Left hindlimb (tissue), 1 donor: Measurements from ENCODE around the gene CHST6.
"Not testable (repeated sequence)": the region's sequence is repeated elsewhere in the genome, so short reads cannot be mapped to it uniquely, and the experiment has no call there.

ENCODE experiments used
- DNase-seq: peaks from one replicate; pipeline ENCODE4 v3.0.0-alpha.2; 2018

Gene CHST6

GRCh38 chr16:75432828-75433731 lies 62.2 kb downstream of the CHST6 start, which contains the start of gene CFDP1:
TSS of gene CFDP1 (minus strand) at chr16:75433503. CDS start at chr16:75433352, 151 bp downstream.
- peak; percentile 96 for DNase-seq

DNA sequence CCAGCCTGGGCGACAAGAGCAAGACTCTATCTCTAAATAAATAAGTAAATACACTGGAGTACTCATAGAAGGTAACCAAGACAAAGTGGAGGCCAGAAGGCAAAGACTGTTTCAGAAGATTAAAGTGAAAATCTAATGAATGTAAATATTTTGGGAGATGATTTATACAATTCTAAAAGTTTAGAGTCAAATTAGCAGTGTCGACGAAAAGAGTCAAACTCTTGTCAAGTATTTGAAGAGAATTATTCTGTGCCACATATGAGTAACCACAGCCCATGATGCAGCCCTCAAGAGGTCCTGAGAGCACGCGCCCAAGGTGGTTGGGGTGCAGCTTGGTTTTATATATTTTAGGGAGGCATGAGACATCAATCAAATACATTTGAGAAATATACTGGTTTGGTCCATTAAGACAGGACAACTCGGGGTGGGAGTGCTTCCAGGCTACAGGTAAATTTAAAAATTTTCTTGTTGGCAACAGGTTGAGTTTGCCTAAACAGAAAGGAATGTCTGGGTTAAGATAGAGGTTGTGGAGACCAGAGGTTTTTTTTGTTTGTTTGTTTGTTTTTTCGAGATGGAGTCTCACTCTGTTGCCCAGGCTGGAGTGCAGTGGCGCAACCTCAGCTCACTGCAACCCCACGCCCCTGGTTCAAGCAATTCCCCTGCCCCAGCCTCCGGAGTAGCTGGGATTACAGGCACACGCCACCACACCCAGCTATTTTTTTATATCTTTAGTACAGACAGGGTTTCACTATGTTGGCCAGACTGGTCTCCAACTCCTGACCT lies 65.4 kb downstream of the CHST6 start:
- DNase-seq: no peak

DNA sequence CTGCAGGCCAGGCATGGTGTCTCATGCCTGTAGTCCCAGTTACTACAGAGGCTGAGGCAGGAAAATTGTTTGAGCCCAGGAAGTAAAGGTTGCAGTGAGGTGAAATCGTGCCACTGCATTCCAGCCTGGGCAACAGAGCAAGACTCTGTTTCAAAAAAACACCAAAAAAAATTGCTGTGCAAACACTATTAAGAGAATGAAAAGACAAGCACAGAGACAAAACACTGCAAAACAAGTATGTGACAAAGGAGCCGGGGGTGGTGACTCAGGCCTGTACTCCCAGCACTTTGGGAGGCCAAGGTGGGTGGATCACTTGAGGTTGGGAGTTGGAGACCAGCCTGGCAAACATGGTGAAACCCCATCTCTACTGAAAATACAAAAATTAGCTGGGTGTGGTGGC lies 68.7 kb downstream of the CHST6 start:
- DNase-seq: not testable (repeated sequence)

DNA sequence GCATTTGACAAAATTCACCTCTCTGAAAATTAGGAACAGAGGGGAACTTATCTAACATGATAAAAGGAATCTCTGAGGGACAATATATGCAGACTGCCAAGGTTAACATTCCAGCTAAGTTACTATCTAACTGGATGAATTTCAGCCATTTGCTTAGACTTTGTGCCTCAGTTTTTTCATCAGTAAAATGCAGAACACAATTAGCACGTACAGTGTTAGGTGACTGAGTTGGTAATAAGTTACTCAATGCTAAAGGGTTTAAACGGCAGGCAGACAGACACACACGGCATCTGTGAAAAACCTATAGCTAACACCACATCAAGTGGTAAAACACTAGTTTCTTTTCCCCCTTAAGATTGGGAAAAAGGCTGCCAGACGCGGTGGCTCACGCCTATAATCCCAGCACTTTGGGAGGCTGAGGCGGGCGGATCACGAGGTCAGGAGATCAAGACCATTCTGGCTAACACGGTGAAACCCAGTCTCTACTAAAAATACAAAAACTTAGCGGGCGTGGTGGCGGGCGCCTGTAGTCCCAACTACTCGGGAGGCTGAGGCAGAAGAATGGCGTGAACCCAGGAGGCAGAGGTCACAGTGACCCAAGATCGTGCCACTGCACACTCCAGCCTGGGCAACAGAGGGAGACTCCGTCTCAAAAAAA lies 71.0 kb downstream of the CHST6 start:
- not testable (repeated sequence) for DNase-seq

GRCh38 chr16:75423723-75424104 lies 71.5 kb downstream of the CHST6 start:
- DNase-seq: no peak
